Mesenchymal stem cell (in vitro differentiated cells and primary cell): ENCODE results near the gene LGALSL.

Experiments
- DNase-seq: peaks from one replicate; pipeline ENCODE4 v3.0.0-alpha.2; 2013
- H2AFZ ChIP-seq: one replicate; pipeline ENCODE4 v1.6.1; 2013; ENCODE audit warnings: low read depth, mild to moderate bottlenecking, control low read depth, inconsistent platforms, low read length, moderate library complexity
- H2AK5ac ChIP-seq: 2 replicates; pipeline ENCODE4 v1.6.1; 2013; ENCODE audit warnings: low read length, moderate library complexity, mild to moderate bottlenecking, inconsistent platforms; ENCODE audit not compliant: severe bottlenecking
- H2BK120ac ChIP-seq: one replicate; pipeline ENCODE4 v1.6.1; 2013; ENCODE audit warnings: low read depth, mild to moderate bottlenecking, inconsistent platforms, low read length, moderate library complexity
- H2BK12ac ChIP-seq, 2 experiments: one replicate each; pipeline ENCODE4 v1.6.1; 2013; ENCODE audit warnings: inconsistent platforms in 2 of 2, low read length in 2 of 2, mild to moderate bottlenecking in 2 of 2, moderate library complexity in 2 of 2, control low read depth in 1 of 2
- H2BK15ac ChIP-seq: one replicate; pipeline ENCODE4 v1.6.1; 2013; ENCODE audit warnings: mild to moderate bottlenecking, low read depth, inconsistent platforms; ENCODE audit not compliant: poor library complexity, severe bottlenecking
- H2BK5ac ChIP-seq: 2 replicates; pipeline ENCODE4 v1.6.1; 2013; ENCODE audit warnings: low read depth, mild to moderate bottlenecking, low read length, control low read depth, inconsistent platforms; ENCODE audit not compliant: poor library complexity, severe bottlenecking
- H3K14ac ChIP-seq, 2 experiments: one replicate each; pipeline ENCODE4 v1.6.1; 2013; ENCODE audit warnings: inconsistent platforms in 2 of 2, low read length in 2 of 2, control low read depth in 1 of 2, mild to moderate bottlenecking in 1 of 2, moderate library complexity in 1 of 2
- H3K18ac ChIP-seq, 2 experiments: one replicate each; pipeline ENCODE4 v1.6.1; 2013; ENCODE audit warnings: inconsistent platforms in 2 of 2, low read length in 2 of 2, control low read depth in 1 of 2, low read depth in 1 of 2, mild to moderate bottlenecking in 1 of 2
- H3K23ac ChIP-seq, 2 experiments: one replicate each; pipeline ENCODE4 v1.6.1; 2013; ENCODE audit warnings: inconsistent platforms in 2 of 2, low read length in 2 of 2, mild to moderate bottlenecking in 2 of 2, moderate library complexity in 2 of 2, control low read depth in 1 of 2
- H3K27ac ChIP-seq: 2 replicates; pipeline ENCODE4 v1.5.1; 2013; ENCODE audit warnings: mild to moderate bottlenecking, moderate library complexity, low read length, control low read depth, inconsistent platforms; ENCODE audit not compliant: poor library complexity, severe bottlenecking
- H3K27me3 ChIP-seq, 2 experiments: 2 replicates each; pipeline versions ENCODE4 v1.6.1 to v1.7.0; 2013; ENCODE audit warnings: low read length in 2 of 2, mild to moderate bottlenecking in 2 of 2, moderate library complexity in 2 of 2, control low read depth in 1 of 2, inconsistent platforms in 1 of 2; ENCODE audit not compliant: control insufficient read depth in 1 of 2, insufficient read depth in 1 of 2
- H3K36me3 ChIP-seq, 2 experiments: 2 replicates each; pipeline versions ENCODE4 v1.6.1 to v1.7.0; 2013; ENCODE audit warnings: low read length in 2 of 2, control low read depth in 1 of 2, inconsistent platforms in 1 of 2, low read depth in 1 of 2, mild to moderate bottlenecking in 1 of 2; ENCODE audit not compliant: insufficient read depth in 2 of 2, control insufficient read depth in 1 of 2
- H3K4ac ChIP-seq, 2 experiments: one replicate each; pipeline ENCODE4 v1.6.1; 2013; ENCODE audit warnings: inconsistent platforms in 2 of 2, low read length in 2 of 2, mild to moderate bottlenecking in 2 of 2, moderate library complexity in 2 of 2, control low read depth in 1 of 2, low read depth in 1 of 2
- H3K4me1 ChIP-seq: 2 replicates; pipeline ENCODE4 v1.6.1; 2013; ENCODE audit warnings: low read depth, low read length, control low read depth; ENCODE audit not compliant: control insufficient read depth, insufficient read depth
- H3K4me2 ChIP-seq: 2 replicates; pipeline ENCODE4 v1.6.1; 2013; ENCODE audit warnings: low read length, mild to moderate bottlenecking, inconsistent platforms; ENCODE audit not compliant: poor library complexity, severe bottlenecking
- H3K4me3 ChIP-seq, 2 experiments: 2 replicates each; pipeline versions ENCODE4 v1.5.1 to v1.7.0; 2013; ENCODE audit warnings: low read length in 2 of 2, mild to moderate bottlenecking in 2 of 2, control low read depth in 1 of 2, low read depth in 1 of 2; ENCODE audit not compliant: insufficient read depth in 1 of 2
- H3K79me1 ChIP-seq: replicated peaks from 2 replicates; pipeline ENCODE4 v1.6.1; 2013; ENCODE audit warnings: mild to moderate bottlenecking, control low read depth, low read length, inconsistent platforms; ENCODE audit not compliant: poor library complexity, severe bottlenecking
- H3K9ac ChIP-seq: 2 replicates; pipeline ENCODE4 v1.7.0; 2013; ENCODE audit warnings: mild to moderate bottlenecking, low read length, moderate library complexity
- H3K9me3 ChIP-seq: 2 replicates; pipeline ENCODE4 v1.7.0; 2013; ENCODE audit warnings: mild to moderate bottlenecking, low read length; ENCODE audit not compliant: control insufficient read depth
- H4K8ac ChIP-seq: one replicate; pipeline ENCODE4 v1.6.1; 2013; ENCODE audit warnings: inconsistent platforms, mild to moderate bottlenecking, low read length, moderate library complexity
- H4K91ac ChIP-seq: one replicate; pipeline ENCODE4 v1.6.1; 2013; ENCODE audit warnings: mild to moderate bottlenecking, low read length, inconsistent platforms
- WGBS: methylation state at CpG from one replicate; pipeline ENCODE4 v1.1.7; 2013; ENCODE audit warnings: mixed read lengths; 5-methylcytosine and 5-hydroxymethylcytosine counted together

The LGALSL gene

DNA sequence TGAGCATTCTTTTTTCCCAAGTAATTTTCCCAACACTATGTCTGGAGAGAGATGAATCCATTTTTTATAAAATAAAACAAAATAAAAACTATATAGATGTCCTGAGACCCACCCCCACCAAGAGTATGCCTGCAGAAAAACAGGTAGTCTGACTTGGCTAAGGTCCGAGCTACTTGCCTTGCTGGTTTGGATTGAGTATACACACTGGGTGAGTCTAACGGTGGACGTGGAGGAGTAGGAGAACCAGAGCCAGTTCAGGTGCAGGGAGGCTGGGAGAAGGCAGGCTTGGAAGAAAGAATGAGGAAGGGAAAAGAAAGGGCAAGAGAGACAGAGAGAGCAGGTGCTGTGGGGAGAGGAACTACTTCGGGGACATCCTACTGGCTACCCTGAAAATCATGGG is 48.9 kb downstream of the LGALSL start:
- Histone ChIP-seq H2AFZ (no peak overlapping the region), H2BK5ac (no peak overlapping the region), H3K4me1 (no peaks in the 10 kb centered on the region), H4K91ac (no peak overlapping the region), H3K79me1 (no peaks in the 10 kb centered on the region), H2BK15ac (no peak overlapping the region), H2AK5ac (no peak overlapping the region), H2BK12ac (no peak overlapping the region), H3K36me3 (no peaks in the 10 kb centered on the region), H3K14ac (no peak overlapping the region), H4K8ac (no peak overlapping the region), H3K18ac (no peak overlapping the region), H3K4me3 (no peak overlapping the region), H3K9me3 (no peaks in the 10 kb centered on the region), H3K27ac (no peak overlapping the region), H3K23ac (no peak overlapping the region), H2BK120ac (no peak overlapping the region), H3K4ac (no peak overlapping the region), H3K27me3 (peaks cover 23 to 28% of the 10 kb centered on the region in 2 experiments), H3K4me2 (no peak overlapping the region), H3K9ac (no peak overlapping the region)
- 93% methylated on average over 4 of the region's 4 CpGs for WGBS
- no peak for DNase-seq

DNA sequence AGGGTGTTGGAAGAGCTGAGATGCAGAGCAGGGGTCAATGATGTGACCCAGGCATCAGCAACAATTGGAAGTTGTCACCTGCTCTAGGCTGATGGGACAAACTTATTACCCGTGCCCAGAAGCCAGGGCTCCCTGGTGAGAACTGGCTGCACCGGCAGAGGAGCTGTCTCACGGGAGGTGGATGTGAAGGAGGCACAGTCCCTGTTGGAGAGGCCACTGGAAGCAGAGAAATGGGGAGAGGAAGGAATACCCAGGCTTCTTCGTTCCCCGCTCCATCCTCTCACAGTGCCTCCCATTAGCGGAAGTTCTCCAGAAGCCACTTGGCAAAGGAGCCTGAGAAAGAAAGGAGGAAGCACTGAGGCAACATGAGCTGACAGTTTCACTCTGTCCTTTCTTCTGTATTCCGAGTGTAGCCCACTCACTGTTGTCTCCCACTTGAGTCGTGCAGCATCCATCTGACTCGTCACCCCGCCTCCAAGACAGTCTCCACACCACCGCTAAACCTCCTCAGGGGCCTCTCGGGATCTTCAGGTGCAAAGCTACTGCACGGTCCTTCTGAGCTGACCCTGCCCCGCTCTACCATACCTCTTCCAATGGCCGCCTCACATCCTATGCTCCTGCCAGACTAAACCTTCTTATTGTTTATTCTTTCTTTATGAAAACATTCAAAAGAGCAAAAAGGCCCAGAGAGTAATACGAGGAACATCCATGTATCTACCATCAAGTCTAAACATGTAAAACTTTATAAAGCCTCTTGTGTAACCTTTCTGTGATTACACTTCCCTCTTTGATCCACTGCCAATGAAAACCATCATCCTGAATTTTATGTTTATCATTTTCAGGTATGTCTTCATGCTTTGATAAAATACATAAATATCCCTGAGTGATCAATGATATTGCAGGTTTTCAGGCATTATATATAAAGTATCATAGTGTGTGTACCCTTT is 51.1 kb downstream of the LGALSL start:
- 89% methylated on average over 16 of the region's 16 CpGs for WGBS
- H4K91ac ChIP-seq: no peak overlapping the region
- no peak overlapping the region for H3K27ac ChIP-seq
- H3K9me3 ChIP-seq: no peaks in the 10 kb centered on the region
- no peak overlapping the region for H2BK12ac ChIP-seq
- no peaks in the 10 kb centered on the region for H3K36me3 ChIP-seq
- no peak overlapping the region for H4K8ac ChIP-seq
- no peak overlapping the region for H3K14ac ChIP-seq
- H3K4me3 ChIP-seq: no peak overlapping the region
- H3K27me3 ChIP-seq: peaks cover 8 to 16% of the 10 kb centered on the region in 2 experiments
- H3K4me1 ChIP-seq: no peaks in the 10 kb centered on the region
- H3K4me2 ChIP-seq: no peak overlapping the region
- H2BK5ac ChIP-seq: no peak overlapping the region
- H2AK5ac ChIP-seq: no peak overlapping the region
- H3K9ac ChIP-seq: no peak overlapping the region
- no peak overlapping the region for H2BK120ac ChIP-seq
- H3K79me1 ChIP-seq: no peaks in the 10 kb centered on the region
- no peak overlapping the region for H3K23ac ChIP-seq
- DNase-seq: no peak
- no peak overlapping the region for H3K18ac ChIP-seq
- H2BK15ac ChIP-seq: no peak overlapping the region
- H3K4ac ChIP-seq: no peak overlapping the region
- no peak overlapping the region for H2AFZ ChIP-seq

DNA sequence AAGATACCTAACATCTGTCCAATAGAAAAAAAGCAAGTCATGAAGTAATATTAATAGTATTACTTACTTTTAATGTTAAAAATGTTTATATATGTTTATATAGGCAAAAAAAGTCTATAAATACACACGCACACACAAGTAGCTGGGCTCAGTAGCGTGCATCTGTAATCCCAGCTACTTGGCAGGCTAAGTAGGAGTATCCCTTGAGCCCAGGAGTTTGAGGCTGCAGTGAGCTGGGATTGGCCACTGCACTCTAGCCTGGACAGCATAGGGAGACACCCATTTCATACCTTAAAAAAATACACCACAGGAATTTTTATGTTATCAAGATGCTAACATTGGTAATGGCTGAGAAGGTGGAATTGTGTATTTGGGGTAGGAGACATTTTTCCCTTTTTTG is 52.7 kb downstream of the LGALSL start:
- Histone ChIP-seq H3K9ac (no peak overlapping the region), H2BK5ac (no peak overlapping the region), H3K4me1 (no peaks in the 10 kb centered on the region), H3K79me1 (no peaks in the 10 kb centered on the region), H3K27ac (no peak overlapping the region), H2BK12ac (no peak overlapping the region), H2AK5ac (no peak overlapping the region), H3K14ac (no peak overlapping the region), H4K8ac (no peak overlapping the region), H2BK120ac (no peak overlapping the region), H3K4ac (no peak overlapping the region), H3K4me3 (no peak overlapping the region), H3K36me3 (no peaks in the 10 kb centered on the region), H3K9me3 (no peaks in the 10 kb centered on the region), H3K27me3 (peaks cover 4 to 10% of the 10 kb centered on the region in 2 experiments), H3K18ac (no peak overlapping the region), H4K91ac (no peak overlapping the region), H2AFZ (no peak overlapping the region), H2BK15ac (no peak overlapping the region), H3K23ac (no peak overlapping the region), H3K4me2 (no peak overlapping the region)
- DNase-seq: no peak
- WGBS: 96% methylated on average over 2 of the region's 2 CpGs
